HUES6 (cell line): ENCODE data around the gene TMC5.
"Not testable (repeated sequence)": the region's sequence is repeated elsewhere in the genome, so short reads cannot be mapped to it uniquely, and the experiment has no call there.

Experiments used
- H3K27ac ChIP-seq: 2 replicates; pipeline ENCODE4 v1.7.0; 2013; ENCODE audit warnings: low read depth, mild to moderate bottlenecking, low read length, inconsistent platforms
- H3K27me3 ChIP-seq: 2 replicates; pipeline ENCODE4 v1.6.1; 2013; ENCODE audit warnings: low read length; ENCODE audit not compliant: control insufficient read depth, insufficient read depth
- H3K36me3 ChIP-seq: 2 replicates; pipeline ENCODE4 v1.6.1; 2013; ENCODE audit warnings: low read length; ENCODE audit not compliant: control insufficient read depth, insufficient read depth
- H3K4me1 ChIP-seq: 2 replicates; pipeline ENCODE4 v1.6.1; 2013; ENCODE audit warnings: low read length; ENCODE audit not compliant: control insufficient read depth, insufficient read depth
- H3K4me3 ChIP-seq: 2 replicates; pipeline ENCODE4 v1.5.1; 2013; ENCODE audit warnings: low read depth, low read length
- H3K9ac ChIP-seq: one replicate; pipeline ENCODE4 v1.6.1; 2013; ENCODE audit warnings: mild to moderate bottlenecking, low read length
- H3K9me3 ChIP-seq: 2 replicates; pipeline ENCODE4 v1.6.1; 2013; ENCODE audit warnings: low read depth, low read length; ENCODE audit not compliant: control insufficient read depth, insufficient read depth

The TMC5 gene

DNA sequence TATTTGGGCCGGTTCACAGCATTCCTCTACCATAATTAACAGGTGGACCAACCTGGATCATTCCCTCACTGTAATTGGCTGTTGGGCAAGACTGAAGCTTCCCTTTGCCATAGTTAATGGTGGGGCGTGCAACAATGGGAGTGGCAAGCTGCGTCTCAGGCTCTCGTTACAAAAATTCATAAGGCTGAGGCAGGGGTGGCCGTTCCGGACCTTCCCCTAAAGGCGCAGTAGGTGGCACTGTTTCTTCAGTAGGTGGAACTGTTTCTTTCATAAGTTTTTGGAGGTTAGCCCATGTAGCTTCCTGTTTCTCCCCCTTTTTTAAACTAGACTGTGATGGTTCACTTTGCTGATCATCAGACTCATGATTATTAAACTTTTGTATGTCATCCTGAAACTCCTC, 17.0 kb upstream of the TMC5 start:
- Histone ChIP-seq H3K9me3 (peaks cover 21% of the 10 kb centered on the region), H3K27ac (no peak overlapping the region), H3K36me3 (no peaks in the 10 kb centered on the region), H3K4me1 (no peaks in the 10 kb centered on the region), H3K27me3 (no peaks in the 10 kb centered on the region), H3K9ac (no peak overlapping the region), H3K4me3 (no peak overlapping the region)

- H3K4me3 ChIP-seq, result no peak overlapping the region
- no peak overlapping the region for H3K27ac ChIP-seq
- H3K9me3 ChIP-seq, result peaks cover 29% of the 10 kb centered on the region
- H3K27me3 ChIP-seq, result peaks cover 21% of the 10 kb centered on the region
- peaks cover 10% of the 10 kb centered on the region for H3K4me1 ChIP-seq
- no peak overlapping the region for H3K9ac ChIP-seq
- no peaks in the 10 kb centered on the region for H3K36me3 ChIP-seq
These were observed 10.7 kb upstream of the TMC5 start for GRCh38 chr16:19406891-19407491.

- Histone ChIP-seq H3K27me3 (peaks cover 22% of the 10 kb centered on the region), H3K9ac (peak overlapping the region; percentile 10), H3K36me3 (no peaks in the 10 kb centered on the region), H3K27ac (peak overlapping the region; percentile 7; the same call in 1 of the 2 replicates), H3K4me3 (peak overlapping the region; percentile 61), H3K4me1 (peaks cover 10% of the 10 kb centered on the region), H3K9me3 (peaks cover 22% of the 10 kb centered on the region)
These were observed 7.1 kb upstream of the TMC5 start for GRCh38 chr16:19410435-19411171.

GRCh38 chr16:19411298-19411697, 6.4 kb upstream of the TMC5 start:
- Histone ChIP-seq H3K4me1 (peaks cover 10% of the 10 kb centered on the region), H3K27ac (no peak overlapping the region), H3K9ac (peak overlapping the region; percentile 10), H3K27me3 (peaks cover 22% of the 10 kb centered on the region), H3K4me3 (peak overlapping the region; percentile 61), H3K9me3 (peaks cover 22% of the 10 kb centered on the region), H3K36me3 (no peaks in the 10 kb centered on the region)

- peaks cover 10% of the 10 kb centered on the region for H3K4me1 ChIP-seq
- not testable (repeated sequence) for H3K9ac ChIP-seq, H3K27ac ChIP-seq, H3K36me3 ChIP-seq, H3K4me3 ChIP-seq
- H3K27me3 ChIP-seq, result peaks cover 22% of the 10 kb centered on the region
- H3K9me3 ChIP-seq, result peaks cover 22% of the 10 kb centered on the region
These were observed 5.6 kb upstream of the TMC5 start for GRCh38 chr16:19412055-19412454.

- H3K27ac ChIP-seq, result no peak overlapping the region
- H3K9ac ChIP-seq, result no peak overlapping the region
- no peaks in the 10 kb centered on the region for H3K36me3 ChIP-seq
- H3K27me3 ChIP-seq, result peaks cover 16% of the 10 kb centered on the region
- H3K9me3 ChIP-seq, result no peaks in the 10 kb centered on the region
- H3K4me3 ChIP-seq, result no peak overlapping the region
- H3K4me1 ChIP-seq, result 0 out of 2 replicates have a peak, but pooled peaks cover 6% of the 10 kb centered on the region
These were observed 2.2 kb upstream of the TMC5 start for GRCh38 chr16:19415461-19415860.

DNA sequence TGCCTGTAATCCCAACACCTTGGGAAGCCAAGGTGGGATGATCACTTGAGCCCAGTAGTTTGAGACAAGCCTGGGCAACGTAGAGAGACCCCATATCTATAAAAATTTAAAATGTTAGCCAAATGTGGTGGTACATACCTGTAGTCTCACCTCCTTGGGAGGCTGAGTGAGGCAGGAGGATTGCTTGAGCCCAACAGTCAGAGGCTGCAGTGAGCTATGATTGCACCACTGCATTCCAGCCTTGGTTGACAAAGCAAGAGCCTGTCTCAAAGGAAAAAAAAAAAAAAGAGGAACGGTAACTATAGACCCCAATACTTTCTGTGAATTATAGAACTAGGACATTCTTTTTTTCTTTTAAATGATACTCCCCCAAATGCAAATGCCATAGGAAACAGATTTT, 1.8 kb upstream of the TMC5 start:
- Histone ChIP-seq H3K9me3 (no peaks in the 10 kb centered on the region), H3K4me1 (0 out of 2 replicates have a peak, but pooled peaks cover 6% of the 10 kb centered on the region), H3K27me3 (peaks cover 11% of the 10 kb centered on the region), H3K27ac (no peak overlapping the region), H3K36me3 (no peaks in the 10 kb centered on the region), H3K4me3 (no peak overlapping the region), H3K9ac (no peak overlapping the region)

DNA sequence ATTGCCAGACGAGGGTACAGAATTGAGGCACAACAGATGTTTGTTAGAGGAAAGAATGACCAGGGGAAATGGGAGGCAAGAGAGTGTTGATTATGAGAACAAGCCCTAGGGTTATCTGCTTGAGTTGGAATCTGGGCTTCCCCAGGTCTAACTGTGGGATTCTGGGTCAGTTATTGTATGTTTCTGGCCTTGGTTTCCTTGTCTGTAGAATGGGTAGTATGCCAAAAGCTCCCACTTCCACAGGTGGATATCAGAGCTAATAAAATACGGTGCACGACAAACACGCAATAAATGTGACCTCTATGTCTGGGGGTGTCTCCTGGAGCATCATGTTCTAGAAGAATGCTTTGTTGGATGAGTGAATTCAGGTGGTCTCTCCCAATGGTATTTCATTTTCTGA, 517 bp downstream of the TMC5 start:
- no peak overlapping the region for H3K27ac ChIP-seq
- no peaks in the 10 kb centered on the region for H3K36me3 ChIP-seq
- 0 out of 2 replicates have a peak, but pooled peaks cover 3% of the 10 kb centered on the region for H3K9me3 ChIP-seq
- H3K4me3 ChIP-seq, result no peak overlapping the region
- H3K4me1 ChIP-seq, result no peaks in the 10 kb centered on the region
- no peak overlapping the region for H3K9ac ChIP-seq
- H3K27me3 ChIP-seq, result no peaks in the 10 kb centered on the region

- no peak overlapping the region for H3K9ac ChIP-seq
- no peaks in the 10 kb centered on the region for H3K27me3 ChIP-seq
- H3K4me3 ChIP-seq, result no peak overlapping the region
- H3K4me1 ChIP-seq, result no peaks in the 10 kb centered on the region
- no peaks in the 10 kb centered on the region for H3K36me3 ChIP-seq
- 0 out of 2 replicates have a peak, but pooled peaks cover 3% of the 10 kb centered on the region for H3K9me3 ChIP-seq
- H3K27ac ChIP-seq, result no peak overlapping the region
These were observed 2.0 kb downstream of the TMC5 start for GRCh38 chr16:19419698-19420075.

DNA sequence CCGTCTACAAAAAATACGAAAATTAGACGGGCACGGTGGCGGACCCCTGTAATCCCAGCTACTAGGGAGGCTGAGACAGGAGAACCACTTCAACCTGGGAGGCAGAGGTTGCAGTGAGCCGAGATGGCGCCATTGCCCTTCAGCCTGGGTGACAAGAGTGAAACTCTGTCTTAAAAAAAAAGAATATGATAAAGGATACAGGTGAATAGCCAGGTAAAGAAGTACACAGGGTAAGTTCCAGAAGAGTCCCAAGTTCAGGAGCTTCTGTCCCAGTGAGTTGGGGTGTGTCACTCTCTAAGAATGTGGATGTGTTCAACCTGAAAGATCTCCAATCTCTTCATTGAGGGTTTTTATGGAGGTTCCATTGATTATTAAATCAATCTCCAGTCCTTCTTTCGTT, 6.8 kb downstream of the TMC5 start:
- no peaks in the 10 kb centered on the region for H3K36me3 ChIP-seq
- 0 out of 2 replicates have a peak, but pooled peaks cover 3% of the 10 kb centered on the region for H3K9me3 ChIP-seq
- no peak overlapping the region for H3K27ac ChIP-seq
- H3K4me3 ChIP-seq, result no peak overlapping the region
- H3K27me3 ChIP-seq, result no peaks in the 10 kb centered on the region
- no peaks in the 10 kb centered on the region for H3K4me1 ChIP-seq
- no peak overlapping the region for H3K9ac ChIP-seq

DNA sequence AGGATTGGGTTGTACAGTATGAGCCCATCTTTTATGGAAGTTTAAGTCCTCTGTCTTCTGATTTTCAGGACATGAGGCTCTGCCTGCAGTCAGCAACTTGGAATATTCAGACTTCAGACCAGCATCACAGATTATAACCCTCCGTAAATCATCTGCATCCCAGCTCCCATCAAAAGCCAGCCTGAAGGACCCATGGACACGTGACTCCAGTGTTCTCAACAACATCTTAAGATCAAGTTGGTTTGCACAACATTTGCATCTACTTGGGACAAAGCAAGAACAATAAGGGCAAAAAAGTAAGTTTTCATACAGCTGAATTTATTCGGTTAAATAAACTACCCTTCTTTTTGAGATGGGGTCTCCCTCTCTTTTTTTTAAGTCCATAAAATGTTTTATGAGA, 12.7 kb downstream of the TMC5 start:
- Histone ChIP-seq H3K27ac (no peak overlapping the region), H3K4me1 (0 out of 2 replicates have a peak, but pooled peaks cover 4% of the 10 kb centered on the region), H3K4me3 (no peak overlapping the region), H3K9me3 (no peaks in the 10 kb centered on the region), H3K9ac (no peak overlapping the region), H3K36me3 (no peaks in the 10 kb centered on the region), H3K27me3 (no peaks in the 10 kb centered on the region)
